Urothelium cell line (cell line): ENCODE data around the gene SPHK1.
A peak's percentile ranks its signal among the peaks of the same experiment; 100 is the strongest.
"Not testable (repeated sequence)": the region's sequence is repeated elsewhere in the genome, so short reads cannot be mapped to it uniquely, and the experiment has no call there.

Experiments used
- DNase-seq: peaks from one replicate; pipeline ENCODE4 v3.0.0; 2011; ENCODE audit warnings: low spot score, mixed read lengths
- FAIRE-seq: peaks from 2 replicates; lab custom pipeline; 2011; peaks lifted over from hg19 to GRCh38; lab: Jason Lieb, UNC

The SPHK1 gene

DNA sequence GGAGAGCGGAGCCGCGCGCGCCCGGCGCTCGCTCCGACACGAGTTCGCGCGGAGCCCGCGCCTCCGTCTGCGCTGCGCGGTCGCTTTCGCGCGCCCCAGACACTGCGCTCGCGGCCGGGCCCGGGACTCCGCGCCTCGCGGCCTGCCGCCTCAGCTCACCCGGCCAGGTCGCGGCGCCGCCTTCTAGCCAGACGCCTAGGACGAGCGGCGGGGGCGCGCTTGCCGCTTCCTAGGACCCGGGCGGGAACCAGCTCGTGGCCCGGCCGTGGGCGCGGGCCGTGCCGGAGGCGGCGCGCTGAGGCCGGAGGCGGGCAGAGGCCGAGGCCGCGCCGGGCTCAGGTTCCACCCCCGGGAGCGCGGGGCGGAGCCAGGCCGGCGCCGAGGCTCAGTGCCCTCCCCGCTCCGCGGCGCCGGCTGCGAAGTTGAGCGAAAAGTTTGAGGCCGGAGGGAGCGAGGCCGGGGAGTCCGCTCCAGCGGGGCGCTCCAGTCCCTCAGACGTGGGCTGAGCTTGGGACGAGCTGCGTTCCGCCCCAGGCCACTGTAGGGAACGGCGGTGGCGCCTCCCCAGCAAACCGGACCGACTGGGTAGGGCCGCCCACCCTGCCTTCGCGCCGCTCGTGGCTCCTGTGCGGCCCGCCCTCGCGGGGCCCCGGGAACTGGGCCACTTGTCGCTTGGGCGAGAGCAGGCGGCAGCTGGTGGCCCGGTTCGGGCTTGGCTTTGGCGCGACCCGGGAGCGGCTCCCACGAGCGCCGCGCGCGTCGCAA is at the start of gene SPHK1:
Gene SPHK1 (plus strand): TSS at position 388 of the 765 bp plus-strand sequence. CDS start 1,036 bp downstream, outside the sequence.
- DNase-seq (peak; percentile 98), FAIRE-seq (peak; percentile 37)

DNA sequence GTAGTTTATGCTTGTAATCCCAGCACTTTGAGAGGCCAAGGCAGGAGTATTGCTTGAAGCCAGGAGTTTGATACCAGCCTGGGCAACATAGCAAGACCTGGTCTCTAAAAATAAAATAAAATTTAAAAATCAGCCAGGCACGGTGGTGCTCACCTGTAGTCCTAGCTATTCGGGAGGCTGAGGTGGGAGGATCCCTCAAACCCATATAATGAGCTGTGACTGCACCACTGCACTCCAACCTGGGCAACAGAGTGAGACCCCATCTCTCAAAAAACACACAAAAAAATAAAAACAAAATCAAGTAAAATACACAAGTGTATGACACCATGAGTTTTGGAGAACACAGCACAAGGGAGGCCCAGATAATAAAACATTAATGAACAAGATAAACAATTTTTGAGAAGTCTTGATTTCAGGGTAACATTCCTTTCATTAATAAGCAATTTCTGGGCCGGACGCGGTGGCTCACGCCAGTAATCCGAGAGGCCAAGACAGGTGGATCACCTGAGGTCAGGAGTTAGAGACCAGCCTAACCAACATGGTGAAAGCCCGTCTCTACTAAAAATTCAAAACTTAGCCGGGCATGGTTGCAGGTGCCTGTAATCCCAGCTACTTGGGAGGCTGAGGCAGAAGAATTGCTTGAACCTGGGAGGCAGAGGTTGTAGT is 48.6 kb upstream of the SPHK1 start:
- FAIRE-seq (no peak), DNase-seq (no peak)

GRCh38 chr17:76336756-76337412 is 47.5 kb upstream of the SPHK1 start:
- DNase-seq = no peak
- FAIRE-seq = no peak

- DNase-seq (no peak), FAIRE-seq (peak; percentile 32)
These were observed 47.0 kb upstream of the SPHK1 start for GRCh38 chr17:76337413-76337777.

- DNase-seq (no peak), FAIRE-seq (no peak)
These were observed 43.1 kb upstream of the SPHK1 start for GRCh38 chr17:76341301-76341700.

- FAIRE-seq (no peak), DNase-seq (no peak)
These were observed 41.3 kb upstream of the SPHK1 start for GRCh38 chr17:76343106-76343505.

GRCh38 chr17:76345377-76345974 is 38.9 kb upstream of the SPHK1 start:
- no peak for DNase-seq
- no peak for FAIRE-seq

DNA sequence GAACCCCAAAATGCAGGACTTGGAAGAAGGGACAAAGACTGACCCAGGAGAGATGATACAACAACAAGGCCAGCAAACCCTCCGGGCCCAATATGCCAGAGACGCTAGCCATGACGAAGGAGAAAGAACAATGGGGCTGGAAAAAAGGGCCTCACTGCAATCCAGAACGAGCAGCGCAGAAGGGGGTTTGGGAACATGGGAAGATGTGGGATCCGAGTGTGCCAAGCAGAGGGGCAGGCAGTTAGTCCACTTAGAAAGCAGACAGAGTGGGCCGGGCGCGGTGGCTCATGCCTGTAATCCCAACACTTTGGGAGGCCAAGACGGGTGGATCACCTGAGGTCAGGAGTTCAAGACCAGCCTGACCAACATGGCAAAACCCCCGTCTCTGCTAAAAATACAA is 37.5 kb upstream of the SPHK1 start:
- DNase-seq, FAIRE-seq: not testable (repeated sequence)

GRCh38 chr17:76350463-76350862 is 33.9 kb upstream of the SPHK1 start:
- FAIRE-seq (no peak), DNase-seq (no peak)

DNA sequence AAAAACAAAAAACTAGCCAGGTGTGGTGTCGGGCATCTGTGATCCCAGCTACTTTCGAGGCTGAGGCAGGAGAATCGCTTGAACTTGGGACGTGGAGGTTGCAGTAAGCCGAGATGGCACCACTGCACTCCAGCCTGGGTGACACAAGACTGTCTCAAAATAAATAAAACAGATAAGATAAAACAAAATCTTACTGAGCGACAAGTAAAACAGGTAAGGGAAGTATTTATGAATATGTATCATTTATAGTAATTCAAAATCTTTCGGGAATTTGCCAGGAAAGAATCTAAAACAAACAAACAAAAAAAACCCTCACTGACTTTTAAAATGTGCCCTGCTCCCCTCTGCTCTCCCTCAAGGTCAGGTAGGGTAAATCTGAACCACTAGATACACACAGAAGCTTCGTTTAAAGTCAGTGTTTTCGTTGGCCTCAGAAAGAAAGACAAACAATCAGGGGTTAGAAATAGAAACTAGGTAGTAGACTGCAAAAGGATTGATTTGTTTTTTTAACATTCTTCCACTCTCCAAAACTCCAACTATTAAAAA is 32.8 kb upstream of the SPHK1 start:
- DNase-seq (no peak), FAIRE-seq (no peak)

DNA sequence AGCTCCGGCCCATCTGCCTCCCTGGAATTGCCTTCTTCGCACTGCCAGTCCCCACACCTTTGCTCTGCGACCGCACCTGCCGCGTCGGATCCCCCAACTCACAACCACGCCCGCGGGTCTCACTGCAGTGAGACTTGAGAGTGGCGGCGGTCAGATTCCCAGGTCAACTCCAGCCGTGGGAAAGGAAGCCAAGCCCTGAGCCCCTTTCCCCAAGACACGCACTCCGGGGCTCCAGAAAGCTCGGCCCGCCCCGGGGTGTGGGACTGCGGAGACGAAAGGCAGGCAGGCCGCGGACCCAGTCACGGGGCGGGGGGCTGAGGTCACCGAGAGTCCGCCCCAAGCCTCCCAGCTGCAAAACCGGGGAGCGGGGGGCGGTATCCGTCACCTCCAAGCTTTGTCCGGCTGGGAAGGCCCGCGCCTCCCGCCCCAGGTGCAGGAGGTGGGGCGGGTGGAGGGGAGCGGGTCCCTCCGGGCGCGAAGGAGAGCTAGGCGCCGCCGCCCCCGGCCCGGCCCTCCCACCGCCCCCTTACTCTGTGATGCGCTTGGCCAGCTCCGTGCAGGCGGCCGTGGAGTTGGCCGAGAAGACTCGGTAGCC is 31.3 kb upstream of the SPHK1 start:
- FAIRE-seq (no peak), DNase-seq (no peak)

GRCh38 chr17:76353599-76354316 is 30.7 kb upstream of the SPHK1 start, which contains the start of gene PRPSAP1:
TSS of gene PRPSAP1 (minus strand) at chr17:76353916. CDS start at chr17:76353703, 213 bp downstream.
- FAIRE-seq = peak; percentile 58
- DNase-seq = peak; percentile 97

DNA sequence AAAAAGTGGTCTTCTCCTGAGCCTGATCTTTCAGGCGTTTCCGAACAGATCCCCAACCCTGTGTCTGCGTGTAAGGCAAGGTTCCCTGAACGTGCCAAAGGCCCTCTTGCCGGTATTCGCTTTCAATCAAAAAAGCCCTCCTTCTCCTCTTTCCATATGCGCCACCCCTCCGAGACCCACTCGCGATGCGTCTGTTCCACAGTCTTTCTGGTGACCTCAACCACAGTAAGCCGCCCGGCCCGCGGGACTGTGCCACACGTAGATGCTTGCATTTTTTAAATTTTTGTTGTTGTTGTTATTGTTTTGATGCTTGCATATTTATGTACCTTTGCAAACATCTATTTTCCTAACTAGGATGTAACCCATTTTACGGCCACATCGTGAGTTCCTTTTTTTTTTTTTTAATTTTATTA is 30.1 kb upstream of the SPHK1 start:
- DNase-seq = no peak

DNA sequence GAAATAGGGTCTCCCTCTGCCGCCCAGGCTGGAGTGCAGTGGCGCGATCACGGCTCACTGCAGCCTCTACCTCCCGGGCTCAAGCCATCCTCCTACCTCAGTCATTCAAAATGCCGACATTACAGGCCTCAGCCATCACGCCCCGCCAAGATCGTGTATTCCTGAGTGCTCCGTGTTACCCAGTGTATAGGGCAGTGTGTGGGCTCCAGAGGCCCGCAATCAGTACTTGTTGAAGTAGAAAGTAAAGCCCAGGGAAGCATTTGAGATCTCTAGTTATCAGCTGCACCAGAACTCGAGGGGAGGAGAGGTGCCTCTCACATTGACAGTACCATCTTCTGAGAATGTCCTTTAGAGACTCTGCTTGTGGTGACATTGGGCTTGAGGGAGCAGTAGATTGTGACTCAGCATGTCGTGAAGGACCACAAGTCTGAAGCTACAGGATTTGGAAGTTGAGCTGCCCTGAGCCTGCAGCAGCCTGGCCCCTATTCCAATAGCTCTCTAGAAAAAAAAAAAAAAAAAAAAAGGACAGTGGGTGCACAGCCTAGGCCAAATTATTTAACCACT is 29.6 kb upstream of the SPHK1 start:
- FAIRE-seq = no peak
- DNase-seq = no peak

More for the DNA sequence above, 30.1 kb upstream of the SPHK1 start:
- FAIRE-seq = no peak

DNA sequence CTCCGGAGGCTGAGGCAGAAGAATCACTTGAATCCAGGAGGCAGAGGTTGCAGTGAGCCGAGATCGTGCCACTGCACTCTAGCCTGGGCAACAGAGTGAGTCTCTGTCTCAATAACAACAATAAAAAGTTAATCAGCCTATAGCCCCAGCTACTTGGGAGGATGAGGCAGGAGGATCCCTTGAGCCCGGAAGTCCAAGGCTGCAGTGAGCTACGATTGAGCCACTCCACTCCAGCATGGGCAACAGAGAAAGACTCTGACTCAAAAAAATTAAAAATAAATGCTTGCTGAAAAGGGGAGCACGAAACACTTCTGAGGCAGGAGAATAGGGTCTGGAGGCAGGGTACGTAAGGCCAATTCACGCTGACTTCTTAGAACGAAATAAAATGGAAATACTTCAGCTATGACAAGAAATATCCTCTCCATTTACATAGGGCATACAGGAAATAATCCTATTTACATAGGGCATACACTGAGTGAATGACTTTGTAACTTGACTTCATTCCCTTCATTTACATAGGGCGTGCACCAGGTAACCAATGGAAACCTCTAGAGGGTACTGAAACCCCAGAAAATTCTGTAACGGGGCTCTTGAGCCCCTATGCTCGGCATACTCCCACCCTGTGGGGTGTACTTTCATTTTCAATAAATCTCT is 27.5 kb upstream of the SPHK1 start:
- no peak for FAIRE-seq
- DNase-seq = no peak

GRCh38 chr17:76357597-76358158 is 26.7 kb upstream of the SPHK1 start:
- DNase-seq = no peak
- FAIRE-seq = no peak

GRCh38 chr17:76359375-76359774 is 25.0 kb upstream of the SPHK1 start:
- no peak for FAIRE-seq

DNA sequence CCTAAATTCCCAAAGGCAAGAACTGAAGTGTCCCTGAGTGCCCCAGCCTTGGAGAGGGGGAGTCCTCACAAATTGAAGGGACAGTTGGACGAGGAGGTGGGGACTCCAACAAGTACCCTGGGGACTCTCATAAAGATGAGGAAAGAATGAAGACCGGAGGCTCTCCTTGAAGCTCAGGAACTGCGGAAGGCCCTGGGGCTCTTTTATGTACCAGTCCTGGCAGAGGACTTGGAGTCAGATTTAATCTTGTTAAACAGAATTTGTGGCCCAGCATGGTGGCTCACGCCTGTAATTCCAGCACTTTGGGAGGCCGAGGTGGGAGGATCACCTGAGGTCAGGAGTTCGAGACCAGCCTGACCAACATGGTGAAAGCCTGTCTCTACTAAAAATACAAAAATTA is 24.6 kb upstream of the SPHK1 start:
- DNase-seq, FAIRE-seq: not testable (repeated sequence)

More at GRCh38 chr17:76359375-76359774, 25.0 kb upstream of the SPHK1 start:
- no peak for DNase-seq

DNA sequence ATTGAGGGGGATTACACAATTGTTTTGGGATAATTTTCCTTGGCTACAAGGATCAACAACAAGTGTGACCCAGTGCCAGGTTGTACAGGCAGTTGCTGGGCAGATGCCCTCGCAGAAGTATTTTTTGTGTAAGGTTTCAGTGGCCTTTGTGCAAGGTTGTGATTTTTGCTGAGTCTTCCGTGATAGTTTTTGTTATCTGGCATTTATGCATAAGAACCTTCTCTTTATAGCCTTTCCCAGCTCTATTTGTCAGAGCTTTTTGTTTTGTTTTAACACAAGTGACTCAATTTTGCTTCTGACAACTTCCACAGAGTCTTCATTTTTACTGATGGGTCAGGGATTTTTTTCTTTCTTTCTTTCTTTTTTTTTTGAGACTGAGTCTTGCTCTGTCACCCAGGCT is 23.9 kb upstream of the SPHK1 start:
- no peak for FAIRE-seq
- no peak for DNase-seq
